Fibroblast of lung (primary cell): Measurements from ENCODE around the gene IRAG1. TPM values are rescaled to one million over a fixed set of nuclear protein-coding genes. Genes with fewer than 3 reads are reported as not detected.
A peak's percentile ranks its signal among the peaks of the same experiment; 100 is the strongest.

Experiments used
- DNase-seq, 2 donors: peaks; one replicate each; pipeline versions ENCODE4 v3.0.0 to v3.0.0-alpha.2; 2010; ENCODE audit warnings: low read depth in 2 of 2
- H2AFZ ChIP-seq: 2 replicates; pipeline ENCODE4 v1.5.1; 2012; ENCODE audit warnings: low read length, control low read depth, inconsistent platforms
- H3K27ac ChIP-seq: 2 replicates; pipeline ENCODE4 v1.5.1; 2011; ENCODE audit warnings: low read length, control low read depth; ENCODE audit not compliant: insufficient read depth
- H3K27me3 ChIP-seq: 2 replicates; pipeline ENCODE4 v1.5.1; 2011; ENCODE audit warnings: mild to moderate bottlenecking, low read length; ENCODE audit not compliant: control insufficient read depth, insufficient read depth
- H3K36me3 ChIP-seq: 2 replicates; pipeline ENCODE4 v1.5.1; 2011; ENCODE audit warnings: low read length; ENCODE audit not compliant: control insufficient read depth, insufficient read depth
- H3K4me1 ChIP-seq: 2 replicates; pipeline ENCODE4 v1.5.1; 2011; ENCODE audit warnings: low read length; ENCODE audit not compliant: control insufficient read depth, insufficient read depth; ENCODE audit errors: extremely low read depth
- H3K4me2 ChIP-seq: 2 replicates; pipeline ENCODE4 v1.5.1; 2011; ENCODE audit warnings: low read length, control low read depth; ENCODE audit not compliant: insufficient read depth; ENCODE audit errors: extremely low read depth
- H3K4me3 ChIP-seq, 4 experiments: fragments of 200-600 bp in 1 of 4; sonication (generic) in 1 of 4; replicated peaks in 1 of 4; 2 replicates each; pipeline ENCODE4 v1.5.1; 2011 to 2016; ENCODE audit warnings: low read length in 4 of 4, low read depth in 3 of 4, mild to moderate bottlenecking in 3 of 4, control low read depth in 2 of 4, inconsistent platforms in 1 of 4, mixed read lengths in 1 of 4; ENCODE audit not compliant: insufficient read depth in 1 of 4; ENCODE audit errors: control extremely low read depth in 1 of 4
- H3K79me2 ChIP-seq: 2 replicates; pipeline ENCODE4 v1.5.1; 2012; ENCODE audit warnings: mild to moderate bottlenecking, low read length, inconsistent platforms; ENCODE audit not compliant: control insufficient read depth, insufficient read depth
- H3K9ac ChIP-seq: 2 replicates; pipeline ENCODE4 v1.5.1; 2011; ENCODE audit warnings: mild to moderate bottlenecking, low read length, control low read depth; ENCODE audit not compliant: insufficient read depth
- H3K9me3 ChIP-seq: 2 replicates; pipeline ENCODE4 v1.5.1; 2012; ENCODE audit warnings: low read depth, low read length; ENCODE audit not compliant: control insufficient read depth, insufficient read depth
- H4K20me1 ChIP-seq: 2 replicates; pipeline ENCODE4 v1.5.1; 2011; ENCODE audit warnings: low read length; ENCODE audit not compliant: control insufficient read depth, insufficient read depth; ENCODE audit errors: extremely low read depth
- CTCF ChIP-seq, 2 donors: IDR thresholded peaks in 1 of 2; conservative IDR thresholded peaks in 1 of 2; 1 replicate in 1 of 2; 2 replicates in 1 of 2; pipeline ENCODE4 v1.5.1; 2011 to 2012; ENCODE audit warnings: low read length in 2 of 2, control low read depth in 1 of 2, inconsistent platforms in 1 of 2, low read depth in 1 of 2, mild to moderate bottlenecking in 1 of 2
- EZH2 ChIP-seq: IDR thresholded peaks from 2 replicates; pipeline ENCODE4 v1.5.1; 2012; ENCODE audit warnings: low read length, control low read depth, mild to moderate bottlenecking; ENCODE audit errors: missing control alignments
- polyA plus RNA-seq, 2 donors: library from polyadenylated mRNA; depleted of rRNA in 1 of 2; stranded (reverse) in 1 of 2; unstranded in 1 of 2; fragments of >200 nt; gene quantifications; 2 replicates each; pipeline ENCODE4 v1.2.1, GENCODE V29; 2011 to 2012; ENCODE audit warnings: missing spikeins in 1 of 2
- total RNA-seq: library from RNA; depleted of rRNA; stranded (reverse); fragments of >200 nt; gene quantifications from 2 replicates; pipeline ENCODE4 v1.2.1, GENCODE V29; 2014

Gene IRAG1
- total and polyA plus RNA-seq, 2 donors (not counting 1 experiment from before 2014, with no cell fraction given): 55.5 to 90.0 TPM

- H3K4me2 ChIP-seq: no peak overlapping the region
- no peaks in the 10 kb centered on the region for H4K20me1 ChIP-seq
- H3K9me3 ChIP-seq: no peaks in the 10 kb centered on the region
- H3K4me3 ChIP-seq: no peak overlapping the region
- H3K27ac ChIP-seq: no peak overlapping the region
- no peak overlapping the region for H2AFZ ChIP-seq
- H3K36me3 ChIP-seq: no peaks in the 10 kb centered on the region
- TF ChIP-seq EZH2: no peak
- no peak for TF ChIP-seq CTCF (conservative IDR thresholded peaks at IDR 0.05 in 1 of 2, IDR thresholded peaks at IDR 0.05 in 1 of 2; ENCODE audit: low read depth in 1 of 2, low read length in 2 of 2)
- H3K9ac ChIP-seq: no peak overlapping the region
- no peak for DNase-seq
- H3K27me3 ChIP-seq: no peaks in the 10 kb centered on the region
- no peaks in the 10 kb centered on the region for H3K79me2 ChIP-seq
- H3K4me1 ChIP-seq: no peaks in the 10 kb centered on the region
These were observed 14.6 kb upstream of the IRAG1 start for GRCh38 chr11:10708131-10708530.

GRCh38 chr11:10701982-10702381 is 8.4 kb upstream of the IRAG1 start:
- no peaks in the 10 kb centered on the region for H3K9me3 ChIP-seq
- H3K79me2 ChIP-seq: no peaks in the 10 kb centered on the region
- no peaks in the 10 kb centered on the region for H3K36me3 ChIP-seq
- no peak overlapping the region for H3K27ac ChIP-seq
- DNase-seq: peak in 1 of 2 donors; percentile 34
- H4K20me1 ChIP-seq: no peaks in the 10 kb centered on the region
- no peak overlapping the region for H2AFZ ChIP-seq
- H3K27me3 ChIP-seq: no peaks in the 10 kb centered on the region
- H3K4me1 ChIP-seq: no peaks in the 10 kb centered on the region
- TF ChIP-seq EZH2 (no peak), CTCF (conservative IDR thresholded peaks at IDR 0.05 in 1 of 2, IDR thresholded peaks at IDR 0.05 in 1 of 2; ENCODE audit: low read depth in 1 of 2, low read length in 2 of 2) (no peak)
- no peak overlapping the region for H3K4me2 ChIP-seq
- H3K4me3 ChIP-seq: no peak overlapping the region
- H3K9ac ChIP-seq: no peak overlapping the region

GRCh38 chr11:10699072-10699471 is 5.5 kb upstream of the IRAG1 start:
- H3K27ac ChIP-seq: no peak overlapping the region
- H3K79me2 ChIP-seq: no peaks in the 10 kb centered on the region
- H2AFZ ChIP-seq: no peak overlapping the region
- no peaks in the 10 kb centered on the region for H3K36me3 ChIP-seq
- no peak overlapping the region for H3K4me2 ChIP-seq
- DNase-seq: peak in 1 of 2 donors; percentile 26
- TF ChIP-seq EZH2: no peak
- no peak for TF ChIP-seq CTCF (conservative IDR thresholded peaks at IDR 0.05 in 1 of 2, IDR thresholded peaks at IDR 0.05 in 1 of 2; ENCODE audit: low read depth in 1 of 2, low read length in 2 of 2)
- H3K9ac ChIP-seq: no peak overlapping the region
- H3K4me1 ChIP-seq: peaks cover 18% of the 10 kb centered on the region
- H3K27me3 ChIP-seq: no peaks in the 10 kb centered on the region
- no peak overlapping the region for H3K4me3 ChIP-seq
- no peaks in the 10 kb centered on the region for H4K20me1 ChIP-seq
- no peaks in the 10 kb centered on the region for H3K9me3 ChIP-seq
